B cell (primary cell): ENCODE measurements around the gene VARS1. TPM values are rescaled to one million over a fixed set of nuclear protein-coding genes. Genes with fewer than 3 reads are reported as not detected.

Experiments used
- ATAC-seq: fragments of 200-7000 bp; cut with Tn5 transposase; one replicate; pipeline ENCODE4 v1.10.0; 2021; ENCODE audit warnings: low read depth, mild to moderate bottlenecking, moderate number of reproducible peaks, moderate library complexity
- CTCF ChIA-PET: fragments of 350-600 bp; sonication (Branson Sonifier 250); formaldehyde crosslinking; loops from one replicate; lab custom pipeline; 2021; ENCODE audit warnings: antibody characterized with exemption, inconsistent platforms; lab: Charles Lee
- POLR2A ChIA-PET: fragments of 350-600 bp; sonication (Branson Sonifier 250); formaldehyde crosslinking; loops from one replicate; lab custom pipeline; 2021; ENCODE audit warnings: antibody characterized with exemption; lab: Charles Lee
- DNase-seq: peaks from one replicate; pipeline ENCODE4 v3.0.0; 2013
- H2AFZ ChIP-seq: 2 replicates; pipeline ENCODE4 v1.6.1; 2012; ENCODE audit warnings: mild to moderate bottlenecking, low read depth, low read length; ENCODE audit not compliant: insufficient read depth, poor library complexity, severe bottlenecking
- H3K27ac ChIP-seq, 2 donors: 1 replicate in 1 of 2; 2 replicates in 1 of 2; pipeline ENCODE4 v1.5.1; 2012 to 2013; ENCODE audit warnings: low read length in 2 of 2, mild to moderate bottlenecking in 2 of 2, moderate library complexity in 1 of 2
- H3K27me3 ChIP-seq, 4 experiments: fragments of 200-600 bp in 1 of 4; sonication (generic) in 1 of 4; replicated peaks in 1 of 4; 1 replicate in 2 of 4; 2 replicates in 2 of 4; pipeline versions ENCODE4 v1.6.1 to v1.7.0; 2013 to 2016; ENCODE audit warnings: low read length in 3 of 4, mild to moderate bottlenecking in 2 of 4, mixed read lengths in 1 of 4, moderate library complexity in 1 of 4; ENCODE audit not compliant: insufficient read depth in 4 of 4, control insufficient read depth in 3 of 4; ENCODE audit errors: control extremely low read depth in 1 of 4
- H3K36me3 ChIP-seq, 2 experiments: replicated peaks in 1 of 2; 1 replicate in 1 of 2; 2 replicates in 1 of 2; pipeline versions ENCODE4 v1.6.1 to v1.7.1; 2013; ENCODE audit warnings: low read length in 1 of 2; ENCODE audit not compliant: insufficient read depth in 2 of 2, control insufficient read depth in 1 of 2; ENCODE audit errors: control extremely low read depth in 1 of 2, extremely low read depth in 1 of 2
- H3K4me1 ChIP-seq, 2 donors: fragments of 200-600 bp in 1 of 2; sonication (generic) in 1 of 2; 1 replicate in 1 of 2; 2 replicates in 1 of 2; pipeline versions ENCODE4 v1.5.1 to v1.6.1; 2013 to 2017; ENCODE audit warnings: low read length in 2 of 2; ENCODE audit not compliant: control insufficient read depth in 2 of 2, insufficient read depth in 2 of 2
- H3K4me2 ChIP-seq: replicated peaks from 2 replicates; pipeline ENCODE3; 2012; ENCODE audit warnings: mild to moderate bottlenecking, low read depth, low read length; ENCODE audit not compliant: poor library complexity, severe bottlenecking
- H3K4me3 ChIP-seq, 5 experiments: fragments of 200-600 bp in 1 of 5; sonication (generic) in 1 of 5; 1 replicate in 3 of 5; 2 replicates in 2 of 5; pipeline versions ENCODE4 v1.5.1 to v1.7.0; 2011 to 2016; ENCODE audit warnings: low read length in 4 of 5, mild to moderate bottlenecking in 4 of 5, low read depth in 2 of 5, control low read depth in 1 of 5, moderate library complexity in 1 of 5; ENCODE audit not compliant: insufficient read depth in 1 of 5; ENCODE audit errors: control extremely low read depth in 1 of 5, extremely low read depth in 1 of 5
- H3K79me2 ChIP-seq: fragments of 200-600 bp; sonication (generic); one replicate; pipeline ENCODE4 v1.6.0; 2016; ENCODE audit warnings: low read length; ENCODE audit not compliant: control insufficient read depth, insufficient read depth
- H3K9ac ChIP-seq: fragments of 200-600 bp; sonication (generic); 2 replicates; pipeline ENCODE4 v1.6.1; 2017; ENCODE audit warnings: mild to moderate bottlenecking, low read length, moderate library complexity
- H3K9me3 ChIP-seq, 3 donors: one replicate each; pipeline versions ENCODE4 v1.6.1 to v1.7.1; 2013; ENCODE audit warnings: low read length in 2 of 3; ENCODE audit not compliant: control insufficient read depth in 2 of 3, insufficient read depth in 1 of 3; ENCODE audit errors: control extremely low read depth in 1 of 3
- H4K20me1 ChIP-seq: 2 replicates; pipeline ENCODE4 v1.6.0; 2012; ENCODE audit warnings: mild to moderate bottlenecking, low read length; ENCODE audit not compliant: insufficient read depth, control insufficient read depth, poor library complexity, severe bottlenecking
- H3K27ac Mint-ChIP-seq: one replicate; pipeline ENCODE4 v1.8.0; 2021; ENCODE audit warnings: mixed read lengths
- H3K27me3 Mint-ChIP-seq: one replicate; pipeline ENCODE4 v1.8.0; 2021; ENCODE audit warnings: mixed read lengths
- H3K4me1 Mint-ChIP-seq: one replicate; pipeline ENCODE4 v1.8.0; 2021; ENCODE audit warnings: mixed read lengths
- H3K4me3 Mint-ChIP-seq: one replicate; pipeline ENCODE4 v1.8.0; 2021; ENCODE audit warnings: mixed read lengths
- H3K9me3 Mint-ChIP-seq: one replicate; pipeline ENCODE4 v1.8.0; 2022; ENCODE audit warnings: mixed read lengths; ENCODE audit not compliant: insufficient read depth
- CTCF ChIP-seq: fragments of 200-600 bp; IDR thresholded peaks from one replicate; pipeline ENCODE4 v1.8.0; 2022; ENCODE audit warnings: antibody characterized with exemption, mild to moderate bottlenecking
- EZH2 ChIP-seq: IDR thresholded peaks from 2 replicates; pipeline ENCODE4 v1.6.1; 2012; ENCODE audit warnings: borderline replicate concordance, low read depth, mild to moderate bottlenecking, moderate library complexity, low read length; ENCODE audit not compliant: insufficient read depth, poor library complexity, severe bottlenecking
- WGBS: methylation state at CpG from one replicate; pipeline ENCODE4 v1.1.5; 2013; ENCODE audit warnings: missing lambda C conversion rate; ENCODE audit not compliant: insufficient coverage; 5-methylcytosine and 5-hydroxymethylcytosine counted together
- intact Hi-C: fragments of 100-400 bp; cut with micrococcal nuclease; formaldehyde crosslinking; loops from one replicate; pipeline ENCODE4 v1.10.0; 2022
- polyA plus RNA-seq: library from polyadenylated mRNA; depleted of rRNA; stranded (reverse); fragments of >200 nt; gene quantifications from 2 replicates; pipeline ENCODE4 v1.2.3, GENCODE V29; 2012
- total RNA-seq, 2 donors: library from RNA; stranded (reverse); fragments of 120-200 nt in 1 of 2; gene quantifications; 1 replicate in 1 of 2; 2 replicates in 1 of 2; pipeline versions ENCODE4 v1.2.3 to v1.2.4, GENCODE V29; 2013 to 2022

Gene VARS1
- total and polyA plus RNA-seq, 2 donors (not counting 1 experiment from before 2014, with no cell fraction given): 52.3 to 66.8 TPM

DNA sequence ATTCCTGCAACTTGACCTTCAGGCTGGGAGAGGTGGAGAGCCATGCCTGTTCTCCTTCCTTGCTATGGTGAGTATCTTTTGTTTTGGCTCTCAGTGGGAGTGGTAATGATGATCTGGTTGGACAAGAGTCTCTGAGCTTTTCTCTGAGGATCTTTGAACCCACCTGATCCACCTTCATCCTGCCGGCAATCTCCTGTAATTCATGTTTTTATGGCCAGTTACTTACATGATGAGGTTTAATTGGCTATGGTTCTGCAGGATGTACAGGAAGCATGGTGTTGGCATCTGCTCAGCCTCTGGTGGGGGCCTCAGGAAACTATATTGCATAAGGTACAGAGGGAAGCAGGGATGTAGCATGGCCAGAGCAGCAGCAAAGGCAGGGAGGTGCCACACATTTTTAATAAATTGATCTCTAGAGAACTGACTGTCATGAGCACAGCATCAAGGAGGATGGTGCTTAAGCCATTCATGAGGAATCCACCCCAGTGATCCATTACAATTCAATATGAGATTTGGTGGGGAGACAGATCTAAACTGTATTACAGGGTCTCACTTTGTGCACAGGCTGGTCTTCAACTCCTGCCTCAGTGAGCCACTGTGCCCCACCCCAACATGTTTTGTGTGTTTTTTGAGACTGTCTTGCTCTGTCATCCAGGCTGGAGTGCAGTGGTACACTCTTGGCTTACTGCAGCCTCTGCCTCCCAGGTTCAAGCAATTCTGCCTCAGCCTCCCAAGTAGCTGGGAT is 42.0 kb upstream of the VARS1 start:
- no CpG with 5 or more reads among the region's 1 CpG for WGBS
- TF ChIP-seq EZH2 (no peak), CTCF (no peak)
- peak overlapping the region; percentile 51 to 98 for H3K27ac ChIP-seq
- peak overlapping the region in 3 of 5 experiments; percentile 16 to 90 (median 26) for H3K4me3 ChIP-seq
- H3K9me3 ChIP-seq: no peaks in the 10 kb centered on the region
- peaks cover 39% of the 10 kb centered on the region for H3K79me2 ChIP-seq
- H3K4me2 ChIP-seq: peak overlapping the region; percentile 73
- Mint-ChIP-seq H3K9me3 (no peaks in the 10 kb centered on the region), H3K4me3 (peak overlapping the region; percentile 87), H3K27me3 (no peaks in the 10 kb centered on the region), H3K27ac (peak overlapping the region; percentile 95), H3K4me1 (peaks cover 44% of the 10 kb centered on the region)
- H4K20me1 ChIP-seq: peaks cover 13% of the 10 kb centered on the region
- peaks cover 4 to 46% of the 10 kb centered on the region in 2 experiments for H3K36me3 ChIP-seq
- ChIA-PET POLR2A (interaction anchor here (0.6 to 0.8 kb wide), 2 partner anchors 19 to 47 kb away, joined by 4 to 5 read pairs; no protein-coding TSS in a partner anchor), CTCF (interaction anchor here (2.0 to 2.4 kb wide), 2 partner anchors 25 to 26 kb away, joined by 5 to 6 read pairs; partner anchors contain the start of gene NEU1)
- H2AFZ ChIP-seq: no peak overlapping the region
- H3K27me3 ChIP-seq: no peaks in the 10 kb centered on the region
- ATAC-seq (no peak), DNase-seq (no peak)
- H3K4me1 ChIP-seq: peaks cover 36 to 54% of the 10 kb centered on the region in 2 donors
- peak overlapping the region; percentile 90 for H3K9ac ChIP-seq
- intact Hi-C loops: loop anchor here (10.0 kb wide), 1 partner anchor 137 kb away; the partner anchor contains the start of gene DXO
